GM21528 (cell line): ENCODE data around the gene SCYGR3.
A peak's percentile ranks its signal among the peaks of the same experiment; 100 is the strongest.

Source experiments
- ATAC-seq: cut with Tn5 transposase; IDR thresholded peaks from one replicate; pipeline ENCODE4 v1.9.1; 2021; ENCODE audit warnings: mild to moderate bottlenecking, moderate library complexity; ENCODE audit not compliant: unreplicated experiment, low FRiP score

The SCYGR3 gene

GRCh38 chr2:227614740-227615139 is at the start of gene SCYGR3:
Gene SCYGR3 (minus strand): TSS chr2:227614840. CDS start chr2:227614840, 0 bp downstream.
- ATAC-seq: no peak

- ATAC-seq: no peak
Measured at GRCh38 chr2:227661827-227662226, 47.2 kb upstream of the SCYGR3 start.

- ATAC-seq: no peak
Measured at GRCh38 chr2:227661025-227661649, 46.5 kb upstream of the SCYGR3 start.

- ATAC-seq: no peak
Measured at GRCh38 chr2:227657199-227657845, 42.7 kb upstream of the SCYGR3 start.

GRCh38 chr2:227655454-227655853 is 40.8 kb upstream of the SCYGR3 start:
- ATAC-seq: no peak

GRCh38 chr2:227654426-227654825 is 39.8 kb upstream of the SCYGR3 start:
- no peak for ATAC-seq

- no peak for ATAC-seq
Measured at GRCh38 chr2:227653419-227653818, 38.8 kb upstream of the SCYGR3 start.

GRCh38 chr2:227643990-227644551 is 29.4 kb upstream of the SCYGR3 start:
- no peak for ATAC-seq

GRCh38 chr2:227642656-227643055 is 28.0 kb upstream of the SCYGR3 start:
- no peak for ATAC-seq

GRCh38 chr2:227634201-227634600 is 19.6 kb upstream of the SCYGR3 start:
- no peak for ATAC-seq

- ATAC-seq: no peak
Measured at GRCh38 chr2:227632827-227633226, 18.2 kb upstream of the SCYGR3 start.

- no peak for ATAC-seq
Measured at GRCh38 chr2:227630322-227630721, 15.7 kb upstream of the SCYGR3 start.

- no peak for ATAC-seq
Measured at GRCh38 chr2:227629435-227629834, 14.8 kb upstream of the SCYGR3 start.

- ATAC-seq: peak; percentile 98
Measured at GRCh38 chr2:227627769-227628168, 13.1 kb upstream of the SCYGR3 start.

GRCh38 chr2:227626580-227627151 is 12.0 kb upstream of the SCYGR3 start:
- no peak for ATAC-seq

- no peak for ATAC-seq
Measured at GRCh38 chr2:227625420-227625819, 10.8 kb upstream of the SCYGR3 start.

GRCh38 chr2:227623226-227623625 is 8.6 kb upstream of the SCYGR3 start:
- no peak for ATAC-seq

- ATAC-seq: no peak
Measured at GRCh38 chr2:227617316-227618230, 2.9 kb upstream of the SCYGR3 start, which contains the start of gene SCYGR4. Gene SCYGR4 (plus strand): TSS chr2:227617498. CDS start chr2:227617498, 0 bp downstream.

- no peak for ATAC-seq
Measured at GRCh38 chr2:227616631-227617030, 2.0 kb upstream of the SCYGR3 start.

GRCh38 chr2:227615906-227616305 is 1.3 kb upstream of the SCYGR3 start:
- no peak for ATAC-seq
